Activated CD4-positive, CD25-positive, alpha-beta regulatory T cell treated with anti-CD3 and anti-CD28 coated beads, Interleukin-2, amount 50 U/mL, for 16 hours (primary cell): ENCODE data around the gene TRPV2.

Experiments used
- DNase-seq: peaks from one replicate; pipeline ENCODE4 v3.0.0-alpha.2; 2020; ENCODE audit warnings: low read depth, low spot score

Gene TRPV2

GRCh38 chr17:16406742-16407674 lies 8.4 kb upstream of the TRPV2 start:
- no peak for DNase-seq

- DNase-seq = no peak
Observed at GRCh38 chr17:16407911-16408588, 7.3 kb upstream of the TRPV2 start.

GRCh38 chr17:16417399-16417798 lies 2.0 kb downstream of the TRPV2 start:
- DNase-seq = no peak

DNA sequence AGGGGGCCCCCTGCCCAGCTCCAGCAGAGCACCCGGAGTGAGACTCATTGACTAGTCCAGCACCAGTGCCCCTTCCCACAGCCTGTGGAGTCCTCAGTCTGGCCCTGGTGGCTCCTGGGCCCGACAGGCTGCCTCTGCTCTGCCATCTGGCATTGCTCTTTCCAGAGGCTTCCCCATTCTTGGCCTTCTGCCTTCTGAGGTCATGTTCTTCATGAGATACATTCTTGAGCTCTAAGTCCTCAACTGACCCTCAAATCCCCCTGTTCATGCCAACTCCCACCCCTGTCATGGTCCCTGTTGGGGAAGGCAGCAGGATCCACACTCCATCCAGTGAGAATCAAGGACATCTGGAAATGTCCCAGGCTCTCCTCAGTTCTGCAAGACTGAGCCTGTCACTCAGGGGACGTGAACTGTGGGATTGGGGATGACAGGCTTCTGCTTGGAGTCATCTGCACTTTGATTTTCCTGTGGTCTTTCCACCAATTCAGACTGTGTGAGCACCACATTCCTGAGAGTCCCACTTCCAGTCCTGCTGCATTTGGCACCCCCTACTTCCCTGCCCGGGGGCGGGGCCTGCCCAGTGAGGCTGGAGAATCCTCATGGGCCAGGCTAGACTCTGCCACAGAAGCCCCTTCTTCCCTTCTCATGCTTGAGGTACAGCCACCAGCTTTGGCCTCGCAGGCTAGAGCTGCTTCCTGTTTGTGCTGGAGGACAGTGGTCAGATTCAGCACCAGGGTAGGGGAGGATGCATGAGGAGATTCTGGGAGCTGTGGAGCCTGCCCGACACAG lies 2.7 kb downstream of the TRPV2 start:
- DNase-seq = no peak

DNA sequence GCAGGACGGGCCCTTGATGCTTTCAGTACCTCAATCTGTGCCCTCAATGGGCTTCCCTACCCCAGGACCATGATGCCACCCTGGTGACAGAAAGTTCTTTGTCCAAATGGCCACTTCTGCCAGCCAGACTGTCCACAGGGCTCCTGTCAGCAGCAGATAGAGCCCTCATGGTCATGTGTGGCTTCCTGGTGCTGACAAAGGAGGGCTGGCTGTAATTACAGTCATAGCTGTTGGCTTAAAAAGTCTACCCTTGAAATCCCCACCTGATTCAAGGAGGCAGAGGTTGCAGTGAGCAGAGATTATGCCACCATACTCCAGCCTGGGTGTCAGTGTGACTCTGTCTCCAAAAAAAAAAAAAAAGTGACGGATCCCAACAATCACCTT lies 3.3 kb downstream of the TRPV2 start:
- no peak for DNase-seq

GRCh38 chr17:16419074-16419928 lies 3.9 kb downstream of the TRPV2 start:
- no peak for DNase-seq

DNA sequence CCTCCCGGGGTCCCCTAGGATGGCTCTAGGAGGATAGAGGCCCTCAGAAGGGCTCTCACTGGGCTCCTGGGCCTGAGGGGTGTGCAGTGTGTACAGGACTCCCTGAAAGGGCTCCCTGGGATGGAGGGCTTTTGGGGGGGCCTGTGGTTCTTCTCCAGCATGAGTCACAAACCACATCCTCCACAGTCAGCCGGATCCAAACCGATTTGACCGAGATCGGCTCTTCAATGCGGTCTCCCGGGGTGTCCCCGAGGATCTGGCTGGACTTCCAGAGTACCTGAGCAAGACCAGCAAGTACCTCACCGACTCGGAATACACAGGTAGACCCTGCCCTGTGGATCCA lies 4.5 kb downstream of the TRPV2 start:
- DNase-seq = no peak

- no peak for DNase-seq
Observed at GRCh38 chr17:16422416-16422815, 7.0 kb downstream of the TRPV2 start.

DNA sequence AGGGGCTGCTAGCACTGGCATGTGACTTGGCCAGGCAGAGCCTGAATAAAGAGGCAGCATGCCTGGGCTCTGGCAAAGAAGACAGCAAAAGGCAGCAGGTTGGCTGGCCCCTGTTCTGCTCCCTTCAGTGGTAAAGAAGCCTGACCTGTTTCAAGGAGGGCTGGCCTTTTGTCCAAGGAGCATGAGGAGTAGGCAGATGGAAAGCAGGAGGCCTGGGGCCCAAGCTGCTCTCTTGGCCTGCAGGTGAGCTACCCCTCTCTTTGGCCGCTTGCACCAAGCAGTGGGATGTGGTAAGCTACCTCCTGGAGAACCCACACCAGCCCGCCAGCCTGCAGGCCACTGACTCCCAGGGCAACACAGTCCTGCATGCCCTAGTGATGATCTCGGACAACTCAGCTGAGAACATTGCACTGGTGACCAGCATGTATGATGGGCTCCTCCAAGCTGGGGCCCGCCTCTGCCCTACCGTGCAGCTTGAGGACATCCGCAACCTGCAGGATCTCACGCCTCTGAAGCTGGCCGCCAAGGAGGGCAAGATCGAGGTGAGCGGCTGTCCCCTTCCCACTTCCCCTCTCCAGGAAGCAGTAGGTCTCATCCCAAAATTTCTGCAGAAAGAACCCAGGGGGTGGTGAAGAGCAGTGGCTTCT lies 8.0 kb downstream of the TRPV2 start:
- no peak for DNase-seq

DNA sequence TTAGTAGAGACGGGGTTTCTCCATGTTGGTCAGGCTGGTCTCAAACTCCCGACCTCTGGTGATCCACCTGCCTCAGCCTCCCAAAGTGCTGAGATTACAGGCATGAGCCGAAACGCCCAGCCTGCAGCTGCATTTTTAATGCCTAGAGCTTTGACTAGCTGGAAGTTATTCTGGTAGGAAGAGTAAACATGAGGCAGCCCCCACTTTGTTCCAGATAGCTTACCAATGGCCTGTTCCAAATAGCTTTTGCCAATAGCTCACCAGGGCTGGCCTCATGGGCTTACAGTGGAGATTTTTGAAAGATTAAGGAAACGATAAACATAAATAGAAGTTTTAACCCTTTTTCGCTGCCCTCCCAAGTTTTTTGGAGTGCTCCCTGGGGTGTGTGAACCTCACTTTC lies 9.8 kb downstream of the TRPV2 start:
- DNase-seq = no peak

DNA sequence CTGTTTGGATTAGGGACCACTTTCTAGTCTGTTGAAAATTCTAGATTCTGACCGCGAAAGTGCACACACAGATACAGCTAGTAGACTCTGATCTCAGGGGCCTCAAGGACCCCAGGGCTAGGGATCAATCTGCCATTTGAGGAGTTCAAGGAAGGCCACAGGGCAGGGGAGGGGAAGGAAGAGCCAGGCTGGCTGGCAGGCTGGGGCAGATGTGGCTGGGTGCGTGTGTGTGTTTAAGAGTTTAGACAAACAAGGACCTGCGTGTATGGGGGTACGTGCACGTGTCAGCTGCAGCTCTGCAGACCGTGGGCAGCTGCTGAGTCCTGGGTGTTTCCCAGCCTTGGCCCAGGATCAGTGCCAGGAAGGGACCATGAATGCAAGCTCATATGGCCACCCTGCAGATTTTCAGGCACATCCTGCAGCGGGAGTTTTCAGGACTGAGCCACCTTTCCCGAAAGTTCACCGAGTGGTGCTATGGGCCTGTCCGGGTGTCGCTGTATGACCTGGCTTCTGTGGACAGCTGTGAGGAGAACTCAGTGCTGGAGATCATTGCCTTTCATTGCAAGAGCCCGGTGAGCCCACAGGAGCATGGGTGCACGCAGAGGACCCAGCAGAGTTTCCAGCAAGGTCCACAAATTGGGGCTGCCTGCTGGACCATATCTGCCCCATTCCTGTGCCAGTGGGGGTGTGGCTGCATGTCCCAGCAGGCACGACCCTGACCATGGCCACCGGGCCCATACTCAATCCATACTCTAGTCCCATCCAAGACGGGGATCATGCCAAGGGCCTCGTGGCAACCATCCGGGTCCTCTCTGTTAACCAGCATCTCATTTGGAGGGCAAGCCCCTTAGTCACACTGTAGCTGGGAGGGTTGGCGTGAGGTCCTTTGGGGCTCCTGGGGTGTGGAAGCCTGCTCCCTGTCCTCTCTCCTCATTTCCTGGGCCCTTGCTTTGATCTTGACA lies 10.6 kb downstream of the TRPV2 start:
- no peak for DNase-seq

DNA sequence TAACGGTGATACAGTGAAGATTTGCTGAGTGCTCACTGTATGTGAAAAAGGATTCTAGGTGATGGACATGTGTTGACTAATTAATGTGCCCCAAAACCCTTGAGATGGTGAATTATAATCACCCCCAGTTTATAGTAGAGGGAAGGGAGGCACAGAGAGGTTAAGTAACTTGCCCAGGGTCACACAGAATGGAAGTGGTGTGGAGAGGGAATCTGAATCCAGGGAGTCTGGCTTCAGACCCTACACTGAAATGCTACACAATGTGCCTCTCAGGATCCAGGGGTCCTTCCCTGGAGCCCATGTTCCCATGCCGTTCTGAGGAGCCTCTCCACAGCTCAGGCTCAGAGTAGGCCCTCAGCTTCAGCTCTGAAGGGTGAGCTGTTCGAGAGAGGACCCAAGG lies 11.6 kb downstream of the TRPV2 start:
- DNase-seq = no peak

GRCh38 chr17:16428098-16428882 lies 12.9 kb downstream of the TRPV2 start:
- no peak for DNase-seq

- DNase-seq = no peak
Observed at GRCh38 chr17:16429083-16429482, 13.7 kb downstream of the TRPV2 start.

- DNase-seq = no peak
Observed at GRCh38 chr17:16430650-16431049, 15.3 kb downstream of the TRPV2 start.

DNA sequence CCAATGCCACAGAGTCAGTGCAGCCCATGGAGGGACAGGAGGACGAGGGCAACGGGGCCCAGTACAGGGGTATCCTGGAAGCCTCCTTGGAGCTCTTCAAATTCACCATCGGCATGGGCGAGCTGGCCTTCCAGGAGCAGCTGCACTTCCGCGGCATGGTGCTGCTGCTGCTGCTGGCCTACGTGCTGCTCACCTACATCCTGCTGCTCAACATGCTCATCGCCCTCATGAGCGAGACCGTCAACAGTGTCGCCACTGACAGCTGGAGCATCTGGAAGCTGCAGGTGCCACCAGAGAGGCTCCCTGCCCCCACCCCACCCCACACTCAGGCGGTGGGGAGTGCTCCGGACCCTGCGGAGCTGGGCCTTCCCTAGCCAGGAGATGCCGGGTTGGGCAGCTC lies 16.6 kb downstream of the TRPV2 start:
- DNase-seq = no peak

DNA sequence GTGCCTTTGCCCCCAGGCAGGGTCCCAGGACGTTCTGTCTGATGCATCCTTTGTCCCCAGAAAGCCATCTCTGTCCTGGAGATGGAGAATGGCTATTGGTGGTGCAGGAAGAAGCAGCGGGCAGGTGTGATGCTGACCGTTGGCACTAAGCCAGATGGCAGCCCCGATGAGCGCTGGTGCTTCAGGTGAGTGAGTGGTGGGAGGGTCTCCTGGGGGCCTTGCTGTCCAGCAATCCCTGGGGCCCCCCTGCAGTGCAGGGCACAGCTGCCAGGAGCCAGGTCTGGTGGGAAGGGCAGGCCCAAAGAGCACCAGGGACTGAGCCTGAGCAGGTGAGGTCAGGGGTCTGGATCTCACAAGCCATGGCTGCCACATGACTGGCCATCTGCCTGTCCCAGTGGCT lies 18.1 kb downstream of the TRPV2 start:
- no peak for DNase-seq

GRCh38 chr17:16434662-16435061 lies 19.3 kb downstream of the TRPV2 start:
- DNase-seq = no peak
